CD8-positive, alpha-beta memory T cell (primary cell): Measurements from ENCODE around the gene PTPN3. TPM values are rescaled to one million over a fixed set of nuclear protein-coding genes. Genes with fewer than 3 reads are reported as not detected.
"Not testable (repeated sequence)": the region's sequence is repeated elsewhere in the genome, so short reads cannot be mapped to it uniquely, and the experiment has no call there.

Source experiments
- CTCF ChIA-PET: fragments of 350-600 bp; sonication (Branson Sonifier 250); formaldehyde crosslinking; loops from one replicate; lab custom pipeline; 2021; ENCODE audit warnings: antibody characterized with exemption; lab: Charles Lee
- POLR2A ChIA-PET: fragments of 350-600 bp; sonication (Branson Sonifier 250); formaldehyde crosslinking; loops from one replicate; lab custom pipeline; 2021; ENCODE audit warnings: antibody characterized with exemption; lab: Charles Lee
- DNase-seq, 5 donors: peaks; one replicate each; pipeline versions ENCODE4 v3.0.0 to v3.0.0-alpha.2; 2020 to 2022; ENCODE audit warnings: mixed read lengths in 1 of 5
- H3K27ac ChIP-seq: one replicate; pipeline ENCODE4 v1.7.0; 2013; ENCODE audit warnings: low read depth, mild to moderate bottlenecking, low read length, moderate library complexity
- H3K27me3 ChIP-seq: 2 replicates; pipeline ENCODE4 v1.7.0; 2013; ENCODE audit warnings: low read length, mild to moderate bottlenecking; ENCODE audit not compliant: insufficient read depth, poor library complexity, severe bottlenecking
- H3K36me3 ChIP-seq: 2 replicates; pipeline ENCODE4 v1.7.0; 2013; ENCODE audit warnings: mild to moderate bottlenecking, low read length, moderate library complexity; ENCODE audit not compliant: insufficient read depth
- H3K4me1 ChIP-seq: 2 replicates; pipeline ENCODE4 v1.7.0; 2013; ENCODE audit warnings: mild to moderate bottlenecking, low read length, moderate library complexity; ENCODE audit not compliant: insufficient read depth
- H3K4me3 ChIP-seq: 2 replicates; pipeline ENCODE4 v1.7.0; 2013; ENCODE audit warnings: mild to moderate bottlenecking, low read length
- H3K9me3 ChIP-seq: 2 replicates; pipeline ENCODE4 v1.7.0; 2013; ENCODE audit warnings: mild to moderate bottlenecking, low read length
- H3K27ac Mint-ChIP-seq, 8 donors: one replicate each; pipeline ENCODE4 v1.8.0; 2020 to 2021; ENCODE audit warnings: mixed read lengths in 8 of 8, mild to moderate bottlenecking in 6 of 8, inconsistent platforms in 3 of 8, moderate library complexity in 3 of 8
- H3K27me3 Mint-ChIP-seq, 2 donors: one replicate each; pipeline ENCODE4 v1.8.0; 2020 to 2021; ENCODE audit warnings: mixed read lengths in 2 of 2, mild to moderate bottlenecking in 1 of 2, moderate library complexity in 1 of 2
- H3K36me3 Mint-ChIP-seq, 3 donors: one replicate each; pipeline ENCODE4 v1.8.0; 2020 to 2021; ENCODE audit warnings: mixed read lengths in 3 of 3, inconsistent platforms in 1 of 3, mild to moderate bottlenecking in 1 of 3
- H3K4me1 Mint-ChIP-seq, 3 donors: one replicate each; pipeline ENCODE4 v1.8.0; 2020 to 2021; ENCODE audit warnings: mixed read lengths in 3 of 3, inconsistent platforms in 1 of 3, mild to moderate bottlenecking in 1 of 3
- H3K4me3 Mint-ChIP-seq, 7 donors: one replicate each; pipeline ENCODE4 v1.8.0; 2020 to 2021; ENCODE audit warnings: mixed read lengths in 7 of 7, mild to moderate bottlenecking in 6 of 7, moderate library complexity in 4 of 7, inconsistent platforms in 2 of 7
- H3K9me3 Mint-ChIP-seq, 5 donors: one replicate each; pipeline ENCODE4 v1.8.0; 2020 to 2022; ENCODE audit warnings: mixed read lengths in 5 of 5, mild to moderate bottlenecking in 3 of 5, moderate library complexity in 2 of 5, inconsistent platforms in 1 of 5
- polyA plus RNA-seq: library from polyadenylated mRNA; unstranded; fragments of 300-500 nt; fragmentation: Illumina TruSeq; gene quantifications from one replicate; pipeline ENCODE4 v1.2.3, GENCODE V29; 2021
- total RNA-seq, 2 experiments: library from RNA; stranded (reverse); gene quantifications; one replicate each; pipeline ENCODE4 v1.2.3, GENCODE V29; 2021

The PTPN3 gene
- total and polyA plus RNA-seq, 3 experiments from 2014 or later: 0.29 to 0.48 TPM; not detected in 1

DNA sequence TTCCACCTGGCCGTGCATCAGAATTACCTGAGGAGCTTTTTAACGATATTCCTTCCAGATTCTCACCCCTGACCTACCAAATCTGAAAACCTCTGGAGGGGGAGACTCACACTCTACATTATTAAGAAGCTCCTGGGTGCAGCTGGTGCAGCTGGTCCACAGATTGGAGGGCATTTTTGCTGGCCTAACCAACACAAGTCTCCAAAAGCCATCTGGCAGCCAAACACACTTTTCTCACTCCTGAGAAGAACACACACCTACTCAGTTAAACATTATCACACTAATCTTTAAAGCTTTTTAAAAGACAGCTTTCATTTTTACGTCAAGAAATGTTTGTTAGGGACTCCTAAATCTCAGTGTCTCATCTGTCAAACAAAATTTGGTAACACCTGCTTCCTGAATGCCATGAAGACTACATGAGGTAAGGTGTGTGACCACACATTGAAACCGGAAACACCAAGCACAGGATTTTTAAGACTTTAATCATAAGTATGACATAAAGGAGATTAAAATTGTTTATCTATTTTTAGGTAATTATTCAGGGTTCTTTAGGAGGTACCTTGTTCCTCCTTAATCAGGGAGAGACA, 14.2 kb upstream of the PTPN3 start:
- Mint-ChIP-seq H3K36me3 (no peaks in the 10 kb centered on the region), H3K9me3 (peaks cover 0 to 3% (median 0%) of the 10 kb centered on the region in 5 donors), H3K27ac (no peak overlapping the region), H3K4me1 (no peaks in the 10 kb centered on the region), H3K4me3 (no peak overlapping the region), H3K27me3 (peaks cover 8 to 14% of the 10 kb centered on the region in 2 donors)
- H3K4me3 ChIP-seq: no peak overlapping the region
- no peak overlapping the region for H3K27ac ChIP-seq
- DNase-seq: no peak
- H3K4me1 ChIP-seq: no peaks in the 10 kb centered on the region
- ChIA-PET CTCF (no interaction called here), POLR2A (no interaction called here)
- no peaks in the 10 kb centered on the region for H3K9me3 ChIP-seq
- H3K36me3 ChIP-seq: no peaks in the 10 kb centered on the region
- H3K27me3 ChIP-seq: no peaks in the 10 kb centered on the region

GRCh38 chr9:109510506-109510905, 12.4 kb upstream of the PTPN3 start:
- Mint-ChIP-seq H3K27me3 (peaks cover 9 to 11% of the 10 kb centered on the region in 2 donors), H3K36me3 (no peaks in the 10 kb centered on the region), H3K27ac (no peak overlapping the region), H3K9me3 (no peaks in the 10 kb centered on the region), H3K4me3 (no peak overlapping the region), H3K4me1 (no peaks in the 10 kb centered on the region)
- POLR2A ChIA-PET: no interaction called here
- no peak overlapping the region for H3K4me3 ChIP-seq
- no peaks in the 10 kb centered on the region for H3K4me1 ChIP-seq
- no peaks in the 10 kb centered on the region for H3K27me3 ChIP-seq
- H3K9me3 ChIP-seq: no peaks in the 10 kb centered on the region
- no peak for DNase-seq
- H3K27ac ChIP-seq: no peak overlapping the region
- no peaks in the 10 kb centered on the region for H3K36me3 ChIP-seq
- CTCF ChIA-PET: no interaction called here

DNA sequence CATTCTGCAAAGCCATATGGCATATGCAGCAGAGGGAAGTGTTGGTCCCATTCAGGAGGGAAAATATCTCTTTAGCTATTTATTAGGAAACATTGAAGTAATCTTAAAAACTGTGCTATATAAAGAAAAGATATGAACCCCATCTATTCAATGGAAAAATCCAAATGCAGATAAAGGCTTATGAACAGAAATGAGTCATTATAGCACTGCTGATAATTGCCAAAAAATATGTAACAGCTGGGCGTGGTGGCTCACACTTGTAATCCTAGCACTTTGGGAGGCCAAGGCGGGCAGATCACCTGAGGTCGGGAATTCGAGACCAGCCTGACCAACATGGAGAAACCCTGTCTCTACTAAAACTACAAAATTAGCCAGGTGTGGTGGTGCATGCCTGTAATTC, 11.9 kb upstream of the PTPN3 start:
- not testable (repeated sequence) for DNase-seq

GRCh38 chr9:109509611-109510010, 11.5 kb upstream of the PTPN3 start:
- no peak overlapping the region for H3K27ac ChIP-seq
- no peaks in the 10 kb centered on the region for H3K9me3 ChIP-seq
- no peaks in the 10 kb centered on the region for H3K36me3 ChIP-seq
- H3K4me1 Mint-ChIP-seq: no peaks in the 10 kb centered on the region
- peaks cover 9 to 11% of the 10 kb centered on the region in 2 donors for H3K27me3 Mint-ChIP-seq
- no peaks in the 10 kb centered on the region for H3K9me3 Mint-ChIP-seq
- H3K27ac Mint-ChIP-seq: no peak overlapping the region
- H3K27me3 ChIP-seq: no peaks in the 10 kb centered on the region
- H3K4me3 ChIP-seq: no peak overlapping the region
- H3K4me1 ChIP-seq: no peaks in the 10 kb centered on the region
- no peak for DNase-seq
- H3K4me3 Mint-ChIP-seq: no peak overlapping the region
- ChIA-PET POLR2A (no interaction called here), CTCF (no interaction called here)
- H3K36me3 Mint-ChIP-seq: no peaks in the 10 kb centered on the region

More for the DNA sequence above, 11.9 kb upstream of the PTPN3 start:
- H3K4me3 ChIP-seq, POLR2A ChIA-PET, H3K36me3 Mint-ChIP-seq, H3K27ac ChIP-seq, H3K4me1 Mint-ChIP-seq, H3K9me3 Mint-ChIP-seq, H3K27ac Mint-ChIP-seq, CTCF ChIA-PET, H3K9me3 ChIP-seq, H3K27me3 ChIP-seq, H3K36me3 ChIP-seq, H3K4me3 Mint-ChIP-seq, H3K4me1 ChIP-seq: not testable (repeated sequence)
- H3K27me3 Mint-ChIP-seq: peaks cover 9 to 11% of the 10 kb centered on the region in 2 donors

DNA sequence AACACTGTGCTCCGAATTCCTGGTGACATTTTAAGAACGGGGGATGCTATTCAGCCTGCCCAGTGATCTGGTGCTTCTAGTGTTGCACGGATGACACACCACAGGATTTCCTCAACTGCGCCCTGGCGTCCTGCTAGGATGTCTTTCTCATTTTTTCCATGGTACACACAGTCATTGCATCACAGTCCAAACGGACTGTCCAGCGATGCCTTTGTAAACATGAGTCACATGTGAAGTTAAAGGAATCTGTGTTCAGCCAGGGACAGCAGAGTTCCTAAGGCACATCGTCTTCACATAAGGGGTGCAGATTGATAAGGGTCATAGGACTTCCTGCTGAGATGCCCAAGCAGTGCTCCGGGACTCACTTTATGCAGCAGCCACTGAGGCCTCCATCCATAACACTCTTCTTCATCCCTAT, 9.3 kb upstream of the PTPN3 start:
- Histone ChIP-seq H3K36me3 (no peaks in the 10 kb centered on the region), H3K27ac (no peak overlapping the region), H3K9me3 (no peaks in the 10 kb centered on the region), H3K27me3 (no peaks in the 10 kb centered on the region), H3K4me1 (no peaks in the 10 kb centered on the region), H3K4me3 (no peak overlapping the region)
- Mint-ChIP-seq H3K9me3 (no peaks in the 10 kb centered on the region), H3K27ac (no peak overlapping the region), H3K4me1 (no peaks in the 10 kb centered on the region), H3K36me3 (no peaks in the 10 kb centered on the region), H3K27me3 (peaks cover 9 to 11% of the 10 kb centered on the region in 2 donors), H3K4me3 (no peak overlapping the region)
- DNase-seq: no peak
- POLR2A ChIA-PET: no interaction called here
- CTCF ChIA-PET: no interaction called here

GRCh38 chr9:109506097-109506712, 8.1 kb upstream of the PTPN3 start:
- Mint-ChIP-seq H3K4me3 (no peak overlapping the region), H3K36me3 (no peaks in the 10 kb centered on the region), H3K9me3 (no peaks in the 10 kb centered on the region), H3K27ac (no peak overlapping the region), H3K27me3 (peaks cover 9 to 23% of the 10 kb centered on the region in 2 donors), H3K4me1 (no peaks in the 10 kb centered on the region)
- Histone ChIP-seq H3K4me1 (no peaks in the 10 kb centered on the region), H3K27ac (no peak overlapping the region), H3K36me3 (no peaks in the 10 kb centered on the region), H3K9me3 (no peaks in the 10 kb centered on the region), H3K27me3 (no peaks in the 10 kb centered on the region), H3K4me3 (no peak overlapping the region)
- POLR2A ChIA-PET: no interaction called here
- CTCF ChIA-PET: no interaction called here
- DNase-seq: no peak

GRCh38 chr9:109504689-109505088, 6.6 kb upstream of the PTPN3 start:
- POLR2A ChIA-PET: no interaction called here
- Mint-ChIP-seq H3K4me1 (no peaks in the 10 kb centered on the region), H3K27me3 (peaks cover 11 to 34% of the 10 kb centered on the region in 2 donors), H3K4me3 (no peak overlapping the region), H3K27ac (no peak overlapping the region), H3K36me3 (no peaks in the 10 kb centered on the region), H3K9me3 (peaks cover 0 to 3% (median 0%) of the 10 kb centered on the region in 5 donors)
- no peak for DNase-seq
- Histone ChIP-seq H3K4me3 (no peak overlapping the region), H3K4me1 (no peaks in the 10 kb centered on the region), H3K27me3 (no peaks in the 10 kb centered on the region), H3K9me3 (no peaks in the 10 kb centered on the region), H3K27ac (no peak overlapping the region), H3K36me3 (no peaks in the 10 kb centered on the region)
- CTCF ChIA-PET: no interaction called here

DNA sequence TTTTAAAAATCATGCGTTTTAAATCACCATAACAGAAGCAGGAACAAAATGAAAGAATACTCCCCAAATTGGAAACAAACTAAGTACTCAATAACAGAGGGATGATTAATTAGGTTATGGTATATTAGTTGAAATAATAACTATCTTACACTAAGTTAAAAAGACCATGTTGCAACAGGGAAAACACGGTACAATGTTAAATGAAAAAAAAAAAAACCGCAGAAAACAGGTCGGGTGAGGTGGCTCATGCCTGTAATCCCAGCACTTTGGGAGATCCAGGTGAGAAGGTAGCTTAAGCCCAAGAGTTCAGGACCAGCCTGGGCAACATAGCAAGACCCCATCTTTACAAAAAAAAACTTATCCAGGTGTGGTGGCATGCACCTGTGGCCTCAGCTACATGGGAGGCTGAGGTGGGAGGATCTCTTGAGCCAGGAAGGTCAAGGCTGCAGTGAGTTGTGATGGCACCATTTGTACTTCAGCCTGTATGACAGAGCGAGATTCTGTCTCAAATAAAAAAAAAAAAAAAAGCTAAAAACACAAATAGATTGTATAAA, 2.4 kb upstream of the PTPN3 start:
- peaks cover 22 to 51% of the 10 kb centered on the region in 2 donors for H3K27me3 Mint-ChIP-seq
- no peak overlapping the region for H3K4me3 Mint-ChIP-seq

More for the DNA sequence above, 2.4 kb upstream of the PTPN3 start:
- no peaks in the 10 kb centered on the region for H3K9me3 ChIP-seq
- POLR2A ChIA-PET: no interaction called here
- Mint-ChIP-seq H3K36me3 (peaks cover 0 to 5% (median 0%) of the 10 kb centered on the region in 3 donors), H3K9me3 (peaks cover 0 to 7% (median 3%) of the 10 kb centered on the region in 5 donors), H3K4me1 (peaks cover 0 to 4% (median 0%) of the 10 kb centered on the region in 3 donors), H3K27ac (peak overlapping the region in 1 of 8 donors; percentile 17)
- H3K4me3 ChIP-seq: no peak overlapping the region
- no peak for DNase-seq
- CTCF ChIA-PET: no interaction called here
- no peak overlapping the region for H3K27ac ChIP-seq
- no peaks in the 10 kb centered on the region for H3K4me1 ChIP-seq
- peaks cover 5% of the 10 kb centered on the region for H3K27me3 ChIP-seq
- H3K36me3 ChIP-seq: no peaks in the 10 kb centered on the region
